Stimulated activated effector memory CD8-positive, alpha-beta T cell treated with anti-CD3 and anti-CD28 coated beads, Interleukin-12 subunit alpha, Interleukin-12 subunit beta, amount 100 ng/mL, for 72 hours (primary cell): Measurements from ENCODE around the gene RAB40A.
"Not testable (repeated sequence)": the region's sequence is repeated elsewhere in the genome, so short reads cannot be mapped to it uniquely, and the experiment has no call there.

Source experiments
- ATAC-seq: fragments of 150-1000 bp; cut with Tn5 transposase; 2 replicates; pipeline ENCODE4 v1.10.0; 2021
- DNase-seq, 2 donors: peaks; one replicate each; pipeline ENCODE4 v3.0.0; 2021 to 2022; ENCODE audit warnings: low spot score in 2 of 2
- H3K27ac Mint-ChIP-seq: one replicate; pipeline ENCODE4 v1.8.0; 2022; ENCODE audit warnings: mild to moderate bottlenecking, mixed read lengths
- H3K36me3 Mint-ChIP-seq: one replicate; pipeline ENCODE4 v1.8.0; 2022; ENCODE audit warnings: mild to moderate bottlenecking, mixed read lengths
- H3K4me1 Mint-ChIP-seq: one replicate; pipeline ENCODE4 v1.8.0; 2022; ENCODE audit warnings: mixed read lengths
- H3K4me3 Mint-ChIP-seq: one replicate; pipeline ENCODE4 v1.8.0; 2022; ENCODE audit warnings: mild to moderate bottlenecking, mixed read lengths
- H3K9me3 Mint-ChIP-seq: one replicate; pipeline ENCODE4 v1.8.0; 2022; ENCODE audit warnings: mixed read lengths

The RAB40A gene

DNA sequence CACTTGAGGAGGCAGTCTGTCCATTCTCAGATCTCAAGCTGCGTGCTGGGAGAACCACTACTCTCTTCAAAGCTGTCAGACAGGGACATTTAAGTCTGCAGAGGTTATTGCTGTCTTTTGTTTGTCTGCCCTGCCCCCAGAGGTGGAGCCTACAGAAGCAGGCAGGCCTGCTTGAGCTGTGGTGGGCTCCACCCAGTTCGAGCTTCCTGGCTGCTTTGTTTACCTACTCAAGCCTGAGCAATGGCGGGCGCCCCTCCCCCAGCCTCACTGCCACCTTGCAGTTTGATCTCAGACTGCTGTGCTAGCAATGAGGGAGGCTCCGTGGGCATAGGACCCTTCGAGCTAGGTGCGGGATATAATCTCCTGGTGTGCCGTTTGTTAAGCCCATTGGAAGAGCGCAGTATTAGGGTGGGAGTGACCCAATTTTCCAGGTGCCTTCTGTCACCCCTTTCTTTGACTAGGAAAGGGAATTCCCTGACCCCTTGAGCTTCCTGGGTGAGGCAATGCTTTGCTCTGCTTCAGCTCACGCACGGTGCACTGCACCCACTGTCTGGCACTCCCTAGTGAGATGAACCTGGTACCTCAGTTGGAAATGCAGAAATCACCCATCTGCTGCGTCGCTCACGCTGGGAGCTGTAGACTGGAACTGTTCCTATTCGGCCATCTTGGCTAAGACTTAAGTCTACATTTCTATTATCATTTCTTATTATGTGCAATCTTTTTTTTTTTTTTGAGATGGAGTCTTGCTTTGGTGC lies 59.1 kb downstream of the RAB40A start:
- not testable (repeated sequence) for H3K27ac Mint-ChIP-seq, ATAC-seq, DNase-seq, H3K36me3 Mint-ChIP-seq, H3K9me3 Mint-ChIP-seq, H3K4me1 Mint-ChIP-seq, H3K4me3 Mint-ChIP-seq

DNA sequence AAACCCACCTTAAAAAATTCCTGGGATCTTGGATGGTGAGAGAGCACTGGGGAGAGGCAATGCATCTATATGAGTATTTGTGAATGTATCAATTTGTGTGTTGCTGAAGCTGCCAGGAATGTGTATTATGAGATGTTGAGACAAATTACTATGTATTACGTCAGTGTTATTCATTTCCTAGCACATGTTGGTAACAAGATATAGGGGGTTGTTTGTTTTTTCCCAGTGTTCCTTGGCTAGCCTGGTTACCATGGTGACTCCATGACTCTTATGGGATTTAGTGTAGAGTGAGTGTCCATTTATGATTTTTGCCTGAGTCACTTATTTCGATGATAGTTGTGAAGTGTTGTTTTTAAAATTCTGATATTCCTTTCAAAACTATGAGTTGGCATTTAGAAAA lies 65.6 kb downstream of the RAB40A start:
- Mint-ChIP-seq H3K4me1 (no peaks in the 10 kb centered on the region), H3K36me3 (no peaks in the 10 kb centered on the region), H3K4me3 (no peak overlapping the region), H3K9me3 (no peaks in the 10 kb centered on the region), H3K27ac (no peak overlapping the region)
- no peak for ATAC-seq
- DNase-seq = no peak
